DND-41 (cell line): ENCODE measurements around the gene AGTR1.

Source experiments
- EZH2 ChIP-seq: IDR thresholded peaks from 3 replicates; pipeline ENCODE4 v1.6.1; 2012; ENCODE audit warnings: borderline replicate concordance, low read depth, mild to moderate bottlenecking, moderate library complexity, low read length, inconsistent platforms; ENCODE audit not compliant: severe bottlenecking
- TF ChIP-seq, protein P1 (sequence below): IDR thresholded peaks from 2 replicates; pipeline ENCODE4 v1.5.1; 2012; ENCODE audit warnings: borderline replicate concordance, low read length, moderate library complexity, mild to moderate bottlenecking; ENCODE audit not compliant: poor library complexity, severe bottlenecking; ENCODE audit errors: extremely low read depth

DNA sequence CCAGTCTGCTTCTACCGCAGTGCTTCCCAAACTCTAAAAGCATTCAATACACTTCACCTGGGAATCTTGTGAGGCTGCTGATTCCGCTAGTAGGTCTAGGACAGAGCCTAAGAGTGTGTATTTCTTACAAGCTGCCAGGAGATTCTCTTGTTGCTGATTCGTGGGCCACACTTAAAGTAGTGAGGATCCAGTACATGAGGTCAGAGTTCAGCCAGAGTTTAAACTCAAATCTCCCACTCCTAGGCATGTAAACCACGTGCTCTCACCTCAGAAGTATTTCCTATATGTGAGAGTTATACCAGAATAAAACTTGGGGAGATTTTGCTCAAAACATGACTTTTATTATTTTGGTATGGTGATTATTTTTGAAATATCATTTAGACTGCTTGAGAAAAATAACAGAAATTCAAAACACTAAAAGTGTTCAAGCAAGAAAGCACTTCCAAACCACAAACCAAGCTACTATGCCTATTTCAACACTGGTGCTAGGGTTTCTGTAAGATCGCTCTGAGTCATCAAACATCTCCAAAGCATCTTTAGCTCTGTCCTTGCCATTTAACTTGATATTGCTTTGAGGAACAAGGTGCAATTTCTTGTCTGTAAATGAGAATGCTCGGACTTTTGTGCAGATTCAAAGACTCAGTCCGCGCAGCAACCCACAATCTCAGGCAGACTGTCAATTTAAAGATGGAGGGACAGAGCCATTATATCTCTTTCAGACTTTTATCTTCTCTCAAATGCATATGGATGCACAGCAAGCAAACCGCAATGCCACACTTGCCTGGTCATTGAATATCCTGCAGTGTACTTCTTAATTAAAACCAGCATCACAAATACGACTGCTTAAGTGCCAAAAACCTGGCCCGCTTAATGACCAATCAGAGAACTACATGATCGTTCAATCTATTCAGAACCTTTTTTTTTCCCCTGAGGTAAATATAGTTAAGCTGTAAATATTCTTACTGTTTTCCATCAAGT, 59.8 kb downstream of the AGTR1 start:
- TF ChIP-seq, protein P1, sequence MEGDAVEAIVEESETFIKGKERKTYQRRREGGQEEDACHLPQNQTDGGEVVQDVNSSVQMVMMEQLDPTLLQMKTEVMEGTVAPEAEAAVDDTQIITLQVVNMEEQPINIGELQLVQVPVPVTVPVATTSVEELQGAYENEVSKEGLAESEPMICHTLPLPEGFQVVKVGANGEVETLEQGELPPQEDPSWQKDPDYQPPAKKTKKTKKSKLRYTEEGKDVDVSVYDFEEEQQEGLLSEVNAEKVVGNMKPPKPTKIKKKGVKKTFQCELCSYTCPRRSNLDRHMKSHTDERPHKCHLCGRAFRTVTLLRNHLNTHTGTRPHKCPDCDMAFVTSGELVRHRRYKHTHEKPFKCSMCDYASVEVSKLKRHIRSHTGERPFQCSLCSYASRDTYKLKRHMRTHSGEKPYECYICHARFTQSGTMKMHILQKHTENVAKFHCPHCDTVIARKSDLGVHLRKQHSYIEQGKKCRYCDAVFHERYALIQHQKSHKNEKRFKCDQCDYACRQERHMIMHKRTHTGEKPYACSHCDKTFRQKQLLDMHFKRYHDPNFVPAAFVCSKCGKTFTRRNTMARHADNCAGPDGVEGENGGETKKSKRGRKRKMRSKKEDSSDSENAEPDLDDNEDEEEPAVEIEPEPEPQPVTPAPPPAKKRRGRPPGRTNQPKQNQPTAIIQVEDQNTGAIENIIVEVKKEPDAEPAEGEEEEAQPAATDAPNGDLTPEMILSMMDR = no peak
- no peak for TF ChIP-seq EZH2
